ENCODE measurements around the gene ACSL5.

Gene ACSL5

GRCh38 chr10:112373912-112374338, at the start of gene ACSL5:
Gene ACSL5 (plus strand): TSS chr10:112374116. CDS start chr10:112394947, 20,831 bp downstream.
- Histone ChIP-seq H3K4me1 (ENCODE audit: insufficient read depth, low read length) (no peaks in the 10 kb centered on the region), H3K9ac (ENCODE audit: low read depth, low read length) (no peak within 1 kb of the TSS), H3K9me3 (ENCODE audit: insufficient read depth, low read depth, low read length) (no peaks in the 10 kb centered on the region), H3K4me3 (ENCODE audit: low read length) (no peak within 1 kb of the TSS), H3K36me3 (ENCODE audit: insufficient read depth, low read depth, low read length) (no peaks in the 10 kb centered on the region), H3K27ac (ENCODE audit: low read length) (no peak within 1 kb of the TSS), H3K27me3 (ENCODE audit: insufficient read depth, low read length) (no peaks in the 10 kb centered on the region)

DNA sequence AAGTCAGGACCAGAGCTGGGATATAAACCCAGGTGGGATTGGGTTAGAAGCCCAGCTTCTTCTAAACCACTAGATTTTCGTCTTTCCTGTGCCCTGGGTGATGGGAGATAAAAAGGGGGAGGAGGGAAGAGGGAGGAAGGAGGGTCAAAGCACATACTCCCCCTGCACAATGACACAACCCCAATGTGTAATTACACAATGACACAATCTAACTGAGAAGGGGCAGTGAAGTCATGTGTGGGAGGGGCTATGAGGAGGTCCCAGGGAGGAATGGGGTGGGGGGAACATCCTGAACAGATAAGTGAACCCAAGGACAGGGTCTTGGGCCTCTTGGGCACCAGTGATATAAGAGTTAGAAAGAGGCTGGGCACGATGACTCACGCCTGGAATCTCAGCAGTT, 46.2 kb upstream of the ACSL5 start:
- H3K4me3 ChIP-seq (ENCODE audit: low read length), result no peak overlapping the region
- H3K27ac ChIP-seq (ENCODE audit: low read length), result no peak overlapping the region
- H3K9ac ChIP-seq (ENCODE audit: low read depth, low read length), result no peak overlapping the region
- no peaks in the 10 kb centered on the region for H3K36me3 ChIP-seq (ENCODE audit: insufficient read depth, low read depth, low read length)
- no peaks in the 10 kb centered on the region for H3K27me3 ChIP-seq (ENCODE audit: insufficient read depth, low read length)
- no peaks in the 10 kb centered on the region for H3K9me3 ChIP-seq (ENCODE audit: insufficient read depth, low read depth, low read length)
- no peaks in the 10 kb centered on the region for H3K4me1 ChIP-seq (ENCODE audit: insufficient read depth, low read length)

GRCh38 chr10:112330162-112330561, 43.8 kb upstream of the ACSL5 start:
- Histone ChIP-seq H3K27ac (ENCODE audit: low read length) (no peak overlapping the region), H3K36me3 (ENCODE audit: insufficient read depth, low read depth, low read length) (no peaks in the 10 kb centered on the region), H3K9ac (ENCODE audit: low read depth, low read length) (no peak overlapping the region), H3K4me3 (ENCODE audit: low read length) (no peak overlapping the region), H3K4me1 (ENCODE audit: insufficient read depth, low read length) (no peaks in the 10 kb centered on the region), H3K27me3 (ENCODE audit: insufficient read depth, low read length) (no peaks in the 10 kb centered on the region), H3K9me3 (ENCODE audit: insufficient read depth, low read depth, low read length) (no peaks in the 10 kb centered on the region)

- H3K4me3 ChIP-seq (ENCODE audit: low read length), result no peak overlapping the region
- no peaks in the 10 kb centered on the region for H3K27me3 ChIP-seq (ENCODE audit: insufficient read depth, low read length)
- H3K9ac ChIP-seq (ENCODE audit: low read depth, low read length), result no peak overlapping the region
- no peaks in the 10 kb centered on the region for H3K9me3 ChIP-seq (ENCODE audit: insufficient read depth, low read depth, low read length)
- no peaks in the 10 kb centered on the region for H3K36me3 ChIP-seq (ENCODE audit: insufficient read depth, low read depth, low read length)
- H3K4me1 ChIP-seq (ENCODE audit: insufficient read depth, low read length), result no peaks in the 10 kb centered on the region
- no peak overlapping the region for H3K27ac ChIP-seq (ENCODE audit: low read length)
Measured at GRCh38 chr10:112330607-112331160, 43.2 kb upstream of the ACSL5 start.

GRCh38 chr10:112332022-112332421, 41.9 kb upstream of the ACSL5 start:
- Histone ChIP-seq H3K27me3 (ENCODE audit: insufficient read depth, low read length) (no peaks in the 10 kb centered on the region), H3K4me3 (ENCODE audit: low read length) (no peak overlapping the region), H3K9me3 (ENCODE audit: insufficient read depth, low read depth, low read length) (no peaks in the 10 kb centered on the region), H3K9ac (ENCODE audit: low read depth, low read length) (no peak overlapping the region), H3K27ac (ENCODE audit: low read length) (no peak overlapping the region), H3K36me3 (ENCODE audit: insufficient read depth, low read depth, low read length) (no peaks in the 10 kb centered on the region), H3K4me1 (ENCODE audit: insufficient read depth, low read length) (no peaks in the 10 kb centered on the region)

GRCh38 chr10:112332509-112333228, 41.2 kb upstream of the ACSL5 start:
- Histone ChIP-seq H3K4me3 (ENCODE audit: low read length) (no peak overlapping the region), H3K36me3 (ENCODE audit: insufficient read depth, low read depth, low read length) (no peaks in the 10 kb centered on the region), H3K4me1 (ENCODE audit: insufficient read depth, low read length) (no peaks in the 10 kb centered on the region), H3K27ac (ENCODE audit: low read length) (no peak overlapping the region), H3K27me3 (ENCODE audit: insufficient read depth, low read length) (no peaks in the 10 kb centered on the region), H3K9me3 (ENCODE audit: insufficient read depth, low read depth, low read length) (no peaks in the 10 kb centered on the region), H3K9ac (ENCODE audit: low read depth, low read length) (no peak overlapping the region)

DNA sequence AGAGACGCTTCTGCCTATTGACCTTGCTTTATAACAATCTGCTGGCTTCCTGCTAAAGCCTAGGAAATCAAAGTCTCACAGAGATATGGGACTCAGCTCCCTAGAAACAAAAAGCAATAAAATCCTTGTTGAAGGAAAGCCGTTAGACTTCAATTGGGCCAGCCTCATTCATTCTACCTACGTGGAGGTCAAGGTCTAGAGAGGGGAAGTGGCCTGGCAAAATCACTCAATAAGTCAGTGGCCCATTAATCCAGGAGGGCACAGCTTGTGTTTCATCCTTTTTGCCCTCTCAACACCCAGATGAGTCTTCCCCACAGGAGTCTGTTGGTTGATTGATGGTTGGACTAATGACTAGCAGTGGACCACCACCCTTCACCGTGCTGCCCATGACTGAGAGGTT, 40.5 kb upstream of the ACSL5 start:
- H3K4me1 ChIP-seq (ENCODE audit: insufficient read depth, low read length), result no peaks in the 10 kb centered on the region
- no peak overlapping the region for H3K27ac ChIP-seq (ENCODE audit: low read length)

GRCh38 chr10:112335111-112335867, 38.6 kb upstream of the ACSL5 start:
- no peak overlapping the region for H3K9ac ChIP-seq (ENCODE audit: low read depth, low read length)
- no peaks in the 10 kb centered on the region for H3K9me3 ChIP-seq (ENCODE audit: insufficient read depth, low read depth, low read length)
- H3K4me1 ChIP-seq (ENCODE audit: insufficient read depth, low read length), result no peaks in the 10 kb centered on the region
- H3K36me3 ChIP-seq (ENCODE audit: insufficient read depth, low read depth, low read length), result no peaks in the 10 kb centered on the region
- H3K4me3 ChIP-seq (ENCODE audit: low read length), result no peak overlapping the region
- no peak overlapping the region for H3K27ac ChIP-seq (ENCODE audit: low read length)
- no peaks in the 10 kb centered on the region for H3K27me3 ChIP-seq (ENCODE audit: insufficient read depth, low read length)

More for the DNA sequence above, 40.5 kb upstream of the ACSL5 start:
- H3K4me3 ChIP-seq (ENCODE audit: low read length), result no peak overlapping the region
- no peaks in the 10 kb centered on the region for H3K9me3 ChIP-seq (ENCODE audit: insufficient read depth, low read depth, low read length)
- H3K36me3 ChIP-seq (ENCODE audit: insufficient read depth, low read depth, low read length), result no peaks in the 10 kb centered on the region
- H3K27me3 ChIP-seq (ENCODE audit: insufficient read depth, low read length), result no peaks in the 10 kb centered on the region
- H3K9ac ChIP-seq (ENCODE audit: low read depth, low read length), result no peak overlapping the region

- no peak overlapping the region for H3K9ac ChIP-seq (ENCODE audit: low read depth, low read length)
- no peaks in the 10 kb centered on the region for H3K36me3 ChIP-seq (ENCODE audit: insufficient read depth, low read depth, low read length)
- H3K4me3 ChIP-seq (ENCODE audit: low read length), result no peak overlapping the region
- H3K27ac ChIP-seq (ENCODE audit: low read length), result no peak overlapping the region
- H3K27me3 ChIP-seq (ENCODE audit: insufficient read depth, low read length), result no peaks in the 10 kb centered on the region
- H3K4me1 ChIP-seq (ENCODE audit: insufficient read depth, low read length), result no peaks in the 10 kb centered on the region
- no peaks in the 10 kb centered on the region for H3K9me3 ChIP-seq (ENCODE audit: insufficient read depth, low read depth, low read length)
Measured at GRCh38 chr10:112335868-112336265, 38.0 kb upstream of the ACSL5 start.

DNA sequence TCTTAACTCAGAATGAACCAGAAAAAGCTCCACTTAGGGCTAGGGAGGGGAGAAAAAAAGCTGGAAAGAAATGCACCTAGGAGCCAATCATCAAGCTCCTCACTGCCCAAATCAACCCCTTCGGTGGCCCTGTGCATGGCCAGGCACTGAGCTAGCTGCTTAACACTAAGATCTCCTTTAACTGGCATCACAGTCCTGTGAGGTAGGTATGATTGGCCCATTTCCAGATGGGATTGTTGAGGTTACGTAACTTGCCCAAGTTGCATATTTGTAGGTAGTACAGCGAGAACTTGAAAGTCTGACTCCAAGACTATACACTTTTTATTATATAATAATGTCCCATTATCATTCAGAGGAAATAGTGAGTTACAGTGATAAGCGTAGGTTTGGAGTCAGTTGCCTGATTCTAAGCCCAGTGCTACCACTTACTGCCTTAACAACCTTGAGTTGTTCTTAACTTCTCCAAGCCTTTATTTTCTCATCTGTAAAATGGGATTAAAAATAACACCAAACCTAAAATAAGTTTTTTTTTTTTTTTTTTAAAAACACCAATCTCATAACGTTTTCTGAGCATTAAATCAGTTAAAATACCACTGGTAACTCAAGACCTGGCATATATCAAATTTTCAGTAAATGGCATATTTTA, 37.2 kb upstream of the ACSL5 start:
- Histone ChIP-seq H3K4me3 (ENCODE audit: low read length) (no peak overlapping the region), H3K36me3 (ENCODE audit: insufficient read depth, low read depth, low read length) (no peaks in the 10 kb centered on the region), H3K9ac (ENCODE audit: low read depth, low read length) (no peak overlapping the region), H3K27me3 (ENCODE audit: insufficient read depth, low read length) (no peaks in the 10 kb centered on the region), H3K4me1 (ENCODE audit: insufficient read depth, low read length) (no peaks in the 10 kb centered on the region), H3K9me3 (ENCODE audit: insufficient read depth, low read depth, low read length) (no peaks in the 10 kb centered on the region), H3K27ac (ENCODE audit: low read length) (no peak overlapping the region)

GRCh38 chr10:112338957-112339356, 35.0 kb upstream of the ACSL5 start:
- Histone ChIP-seq H3K9ac (ENCODE audit: low read depth, low read length) (no peak overlapping the region), H3K36me3 (ENCODE audit: insufficient read depth, low read depth, low read length) (no peaks in the 10 kb centered on the region), H3K27me3 (ENCODE audit: insufficient read depth, low read length) (no peaks in the 10 kb centered on the region), H3K9me3 (ENCODE audit: insufficient read depth, low read depth, low read length) (no peaks in the 10 kb centered on the region), H3K27ac (ENCODE audit: low read length) (no peak overlapping the region), H3K4me1 (ENCODE audit: insufficient read depth, low read length) (no peaks in the 10 kb centered on the region), H3K4me3 (ENCODE audit: low read length) (no peak overlapping the region)
